GM18907 (cell line): ENCODE measurements around the gene IRX4.

Source experiments
- ATAC-seq: cut with Tn5 transposase; IDR thresholded peaks from one replicate; pipeline ENCODE4 v1.9.1; 2021; ENCODE audit warnings: mild to moderate bottlenecking, moderate library complexity; ENCODE audit not compliant: unreplicated experiment

The IRX4 gene

GRCh38 chr5:1882337-1883119 lies at the start of gene IRX4:
Gene IRX4, minus strand, starts transcription at chr5:1882925. Its CDS starts 278 bp downstream, at chr5:1882647.
- ATAC-seq, result no peak

GRCh38 chr5:1931604-1932231 lies 49.0 kb upstream of the IRX4 start:
- ATAC-seq, result no peak

- ATAC-seq, result no peak
These were observed 48.3 kb upstream of the IRX4 start for GRCh38 chr5:1930880-1931603.

- no peak for ATAC-seq
These were observed 47.8 kb upstream of the IRX4 start for GRCh38 chr5:1930501-1930879.

- ATAC-seq, result no peak
These were observed 46.6 kb upstream of the IRX4 start for GRCh38 chr5:1929108-1929991.

GRCh38 chr5:1926471-1927341 lies 44.0 kb upstream of the IRX4 start:
- ATAC-seq, result no peak

- no peak for ATAC-seq
These were observed 43.3 kb upstream of the IRX4 start for GRCh38 chr5:1926071-1926440.

GRCh38 chr5:1925111-1926070 lies 42.7 kb upstream of the IRX4 start:
- no peak for ATAC-seq

GRCh38 chr5:1923766-1924165 lies 41.0 kb upstream of the IRX4 start:
- ATAC-seq, result no peak

- ATAC-seq, result no peak
These were observed 40.6 kb upstream of the IRX4 start for GRCh38 chr5:1923341-1923740.

GRCh38 chr5:1921711-1922110 lies 39.0 kb upstream of the IRX4 start:
- no peak for ATAC-seq

GRCh38 chr5:1919750-1920149 lies 37.0 kb upstream of the IRX4 start:
- no peak for ATAC-seq

- ATAC-seq, result no peak
These were observed 36.5 kb upstream of the IRX4 start for GRCh38 chr5:1919209-1919566.

- ATAC-seq, result no peak
These were observed 35.9 kb upstream of the IRX4 start for GRCh38 chr5:1918488-1919208.

GRCh38 chr5:1917830-1918487 lies 35.2 kb upstream of the IRX4 start:
- no peak for ATAC-seq

GRCh38 chr5:1916041-1917001 lies 33.6 kb upstream of the IRX4 start:
- no peak for ATAC-seq

GRCh38 chr5:1915316-1915715 lies 32.6 kb upstream of the IRX4 start:
- ATAC-seq, result no peak
